GM10248 (cell line): ENCODE measurements around the gene FAM117A.
"Not testable (repeated sequence)": the region's sequence is repeated elsewhere in the genome, so short reads cannot be mapped to it uniquely, and the experiment has no call there.

Source experiments
- CTCF ChIA-PET: fragments of 300-600 bp; sonication (Branson Sonifier 250); formaldehyde crosslinking; extraction: SDS; loops from one replicate; lab custom pipeline; 2021; ENCODE audit warnings: antibody characterized with exemption; lab: Yijun Ruan, JAX
- POLR2A ChIA-PET: fragments of 350-650 bp; sonication (Branson Sonifier 250); formaldehyde crosslinking; extraction: SDS; loops from one replicate; lab custom pipeline; 2020; ENCODE audit warnings: antibody characterized with exemption; lab: Yijun Ruan, JAX
- DNase-seq: peaks from one replicate; pipeline ENCODE4 v3.0.0; 2012; ENCODE audit errors: extremely low spot score
- CTCF ChIP-seq: IDR thresholded peaks from 2 replicates; pipeline ENCODE4 v1.5.1; 2012; ENCODE audit warnings: mild to moderate bottlenecking, low read depth; ENCODE audit errors: extremely low read depth, missing control alignments, control extremely low read depth

FAM117A gene

DNA sequence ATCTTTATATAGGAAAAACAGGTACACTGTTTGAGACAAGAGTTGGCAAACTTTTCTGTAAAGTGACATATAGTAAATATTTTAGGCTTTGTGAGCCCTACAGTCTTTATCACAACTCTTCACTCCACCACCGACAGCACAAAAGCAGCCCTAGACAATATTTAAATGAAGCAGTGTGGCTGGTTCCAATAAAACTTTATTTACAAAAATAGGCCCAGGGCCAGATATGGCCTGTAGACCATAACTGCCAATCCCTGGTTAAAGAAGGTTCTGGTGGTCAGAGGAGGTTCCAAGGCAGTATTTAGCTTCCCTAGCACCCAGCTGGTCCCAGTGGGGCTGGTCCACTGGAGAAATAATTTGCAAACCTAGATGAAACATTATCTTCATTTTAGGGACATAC, 3.6 kb downstream of the FAM117A start:
- no peak for DNase-seq
- CTCF ChIA-PET, result interaction anchor here (1.2 to 7.2 kb wide), 4 partner anchors 11 to 191 kb away, joined by 4 to 50 read pairs (median 8); partner anchors contain the start of gene SLC35B1

GRCh38 chr17:49759203-49759602, 4.7 kb downstream of the FAM117A start:
- TF ChIP-seq CTCF, result no peak
- DNase-seq, result no peak
- POLR2A ChIA-PET, result no interaction called here
- CTCF ChIA-PET, result interaction anchor here (0.5 to 7.2 kb wide), 5 partner anchors 10 to 203 kb away, joined by 3 to 50 read pairs (median 4); partner anchors contain the start of gene SLC35B1

More for the DNA sequence above, 3.6 kb downstream of the FAM117A start:
- no peak for TF ChIP-seq CTCF
- POLR2A ChIA-PET, result no interaction called here

DNA sequence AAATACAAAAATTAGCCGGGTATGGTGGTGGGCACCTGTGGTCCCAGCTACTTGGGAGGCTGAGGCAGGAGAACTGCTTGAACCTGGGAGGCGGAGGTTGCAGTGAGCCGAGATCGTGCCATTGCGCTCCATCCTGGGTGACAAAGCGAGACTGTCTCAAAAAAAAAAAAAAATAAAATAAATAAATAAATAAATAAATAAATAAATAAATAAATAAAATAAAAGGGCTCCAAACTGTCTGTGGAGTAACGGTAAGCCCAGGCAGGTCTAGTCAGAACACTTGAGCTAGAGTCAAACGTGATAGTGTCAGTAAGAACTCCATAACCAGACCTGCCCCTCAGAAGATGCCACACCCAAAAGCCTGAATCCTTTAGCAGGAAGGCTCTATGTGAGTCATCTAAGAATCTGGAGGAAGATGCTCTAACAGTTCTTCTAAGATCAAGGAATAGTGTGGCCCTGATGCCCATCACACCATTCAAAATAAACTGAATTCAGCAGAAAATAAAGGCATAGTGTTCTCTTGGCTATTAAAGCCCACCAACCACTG, 5.4 kb downstream of the FAM117A start:
- CTCF ChIA-PET, result interaction anchor here (1.1 to 7.2 kb wide), 4 partner anchors 9 to 191 kb away, joined by 3 to 50 read pairs (median 4); partner anchors contain the start of gene SLC35B1
- DNase-seq, POLR2A ChIA-PET: not testable (repeated sequence)

GRCh38 chr17:49757151-49757777, 6.7 kb downstream of the FAM117A start:
- ChIA-PET CTCF (interaction anchor here (1.0 to 3.0 kb wide), 3 partner anchors 10 to 28 kb away, joined by 3 to 10 read pairs (median 4); no protein-coding TSS in a partner anchor), POLR2A (interaction anchor here (1.3 kb wide), 1 partner anchor 31 kb away, joined by 4 read pairs; the partner anchor contains the start of gene KAT7)
- no peak for DNase-seq
- TF ChIP-seq CTCF, result no peak

DNA sequence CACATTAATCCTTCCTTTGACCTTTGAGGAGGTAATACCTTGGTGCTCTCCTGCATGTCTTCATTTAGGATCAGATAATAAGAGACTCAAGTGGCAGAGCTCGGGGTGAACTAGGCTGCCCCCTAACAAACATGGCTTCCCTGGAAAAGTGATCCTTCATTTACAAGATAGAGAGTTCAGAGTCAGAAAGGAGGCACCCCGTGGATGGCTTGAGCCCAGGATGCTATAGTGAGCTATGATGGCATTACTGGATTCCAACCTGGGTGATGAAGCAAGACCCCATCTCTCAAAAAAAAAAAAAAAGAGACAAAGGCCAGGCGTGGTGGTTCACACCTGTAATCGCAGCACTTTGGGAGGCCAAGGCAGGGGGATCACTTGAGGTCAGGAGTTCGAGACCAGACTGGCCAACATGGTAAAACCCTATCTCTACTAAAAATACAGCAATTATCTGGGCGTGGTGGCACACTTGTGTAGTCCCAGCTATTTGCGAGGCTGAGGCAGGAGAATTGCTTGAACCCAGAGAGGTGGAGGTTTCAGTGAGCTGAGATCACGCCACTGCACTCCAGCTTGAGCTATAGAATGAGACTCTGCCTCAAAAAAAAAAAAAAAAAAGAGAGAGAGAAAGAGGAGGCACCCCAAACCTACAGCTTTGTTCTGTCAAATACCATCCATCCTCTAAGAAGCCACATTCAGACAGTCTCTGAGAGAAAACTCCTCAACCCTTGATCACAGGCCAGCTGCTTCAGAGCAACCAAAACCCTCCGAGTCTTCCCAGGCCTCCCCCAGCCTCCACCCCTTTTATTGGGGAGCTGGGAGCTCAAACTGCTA, 7.4 kb downstream of the FAM117A start:
- no peak for TF ChIP-seq CTCF
- CTCF ChIA-PET, result interaction anchor here (0.8 to 3.0 kb wide), 5 partner anchors 9 to 29 kb away, joined by 3 to 10 read pairs (median 3); no protein-coding TSS in a partner anchor
- POLR2A ChIA-PET, result interaction anchor here (0.6 to 1.3 kb wide), 2 partner anchors 32 to 46 kb away, joined by 3 to 4 read pairs; partner anchors contain the start of gene KAT7
- no peak for DNase-seq

GRCh38 chr17:49755663-49756283, 8.2 kb downstream of the FAM117A start:
- CTCF ChIA-PET, result interaction anchor here (0.8 to 3.0 kb wide), 4 partner anchors 9 to 52 kb away, joined by 3 to 10 read pairs (median 3); no protein-coding TSS in a partner anchor
- POLR2A ChIA-PET, result interaction anchor here (0.6 kb wide), 1 partner anchor 47 kb away, joined by 3 read pairs; no protein-coding TSS in a partner anchor
- no peak for TF ChIP-seq CTCF
- no peak for DNase-seq
